ENCODE data around the gene PTPRR. TPM values are rescaled to one million over a fixed set of nuclear protein-coding genes. Genes with fewer than 3 reads are reported as not detected.

The PTPRR gene
- total RNA-seq, 4 donors from 2014 or later, result 0.12 to 0.67 (median 0.45) TPM

- 53 to 54% methylated on average over 10 to 11 of the region's 11 CpGs for WGBS, 2 donors (ENCODE audit: low coverage in 1 of 2)
- ATAC-seq, result no peak
- peaks cover 8% of the 10 kb centered on the region for H3K27me3 ChIP-seq
- H3K27ac ChIP-seq, result peak overlapping the region in 2 of 4 donors; percentile 37 to 40
- H3K9me3 ChIP-seq, result no peaks in the 10 kb centered on the region
- H3K36me3 ChIP-seq, result no peaks in the 10 kb centered on the region
- peaks cover 0 to 5% (median 0%) of the 10 kb centered on the region in 3 donors for H3K4me1 ChIP-seq
- no peak overlapping the region for H3K4me3 ChIP-seq
- TF ChIP-seq POLR2A (IDR thresholded peaks at IDR 0.05) (no peak), EP300 (IDR thresholded peaks at IDR 0.05) (no peak), CTCF (IDR thresholded peaks at IDR 0.05) (no peak), POLR2AphosphoS5 (IDR thresholded peaks at IDR 0.05) (no peak)
These were observed 198.7 kb downstream of the PTPRR start for GRCh38 chr12:70721656-70722357.

GRCh38 chr12:70721216-70721615 lies 199.3 kb downstream of the PTPRR start:
- Histone ChIP-seq H3K9me3 (no peaks in the 10 kb centered on the region), H3K27ac (peak overlapping the region in 2 of 4 donors; percentile 37 to 40), H3K36me3 (no peaks in the 10 kb centered on the region), H3K4me1 (peaks cover 0 to 5% (median 0%) of the 10 kb centered on the region in 3 donors), H3K27me3 (peaks cover 14% of the 10 kb centered on the region), H3K4me3 (no peak overlapping the region)
- TF ChIP-seq CTCF (IDR thresholded peaks at IDR 0.05), result no peak
- no peak for ATAC-seq
- 61 to 73% methylated on average over 3 of the region's 3 CpGs for WGBS, 2 donors (ENCODE audit: low coverage in 1 of 2)

GRCh38 chr12:70719672-70720420 lies 200.7 kb downstream of the PTPRR start:
- 24 to 51% methylated on average over 8 to 19 of the region's 19 CpGs for WGBS, 2 donors (ENCODE audit: low coverage in 1 of 2)
- Histone ChIP-seq H3K27ac (peak overlapping the region in 1 of 4 donors; percentile 27), H3K4me3 (peak overlapping the region in 1 of 2 donors; percentile 30), H3K4me1 (peaks cover 0 to 5% (median 0%) of the 10 kb centered on the region in 3 donors), H3K9me3 (no peaks in the 10 kb centered on the region), H3K27me3 (peaks cover 14% of the 10 kb centered on the region), H3K36me3 (no peaks in the 10 kb centered on the region)
- no peak for TF ChIP-seq POLR2AphosphoS5 (IDR thresholded peaks at IDR 0.05)
- peak; percentile 33 to 82 (median 55) for TF ChIP-seq CTCF (IDR thresholded peaks at IDR 0.05)
- ATAC-seq, result no peak

GRCh38 chr12:70719071-70719470 lies 201.5 kb downstream of the PTPRR start:
- 64 to 81% methylated on average over 8 to 12 of the region's 12 CpGs for WGBS, 2 donors (ENCODE audit: low coverage in 1 of 2)
- Histone ChIP-seq H3K36me3 (no peaks in the 10 kb centered on the region), H3K27me3 (peaks cover 14% of the 10 kb centered on the region), H3K4me3 (no peak overlapping the region), H3K27ac (peak overlapping the region in 2 of 4 donors; percentile 6 to 27), H3K4me1 (peaks cover 0 to 5% (median 0%) of the 10 kb centered on the region in 3 donors), H3K9me3 (no peaks in the 10 kb centered on the region)
- peak; percentile 43 for ATAC-seq
- TF ChIP-seq CTCF (IDR thresholded peaks at IDR 0.05) (no peak), EP300 (IDR thresholded peaks at IDR 0.05) (no peak), POLR2AphosphoS5 (IDR thresholded peaks at IDR 0.05) (no peak), POLR2A (IDR thresholded peaks at IDR 0.05) (no peak)

Data from gastroesophageal sphincter (tissue), 4 donors.